ENCODE measurements around the gene RERE.

GRCh38 chr1:8651236-8651890, 166.1 kb downstream of the RERE start:
- TF ChIP-seq CTCF (IDR thresholded peaks at IDR 0.05) (no peak), POLR2A (IDR thresholded peaks at IDR 0.05) (no peak)

All from thyroid gland (tissue), 4 donors.